Measurements from ENCODE around the gene NEDD8.

Gene NEDD8

GRCh38 chr14:24171422-24172260, 60.5 kb downstream of the NEDD8 start, which contains the start of gene REC8:
REC8 (plus strand) TSS chr14:24172080; CDS start chr14:24172553, 473 bp downstream.
- H3K4me3 ChIP-seq (ENCODE audit: low read length): no peak within 1 kb of the TSS
- DNase-seq (ENCODE audit: low read depth, low spot score): no peak

GRCh38 chr14:24167469-24168114, 64.6 kb downstream of the NEDD8 start:
- no peak for DNase-seq (ENCODE audit: low read depth, low spot score)
- H3K4me3 ChIP-seq (ENCODE audit: low read length): no peak overlapping the region
